Neural progenitor cell (in vitro differentiated cells): Measurements from ENCODE around the gene CAVIN2.

Experiments
- EZH2 ChIP-seq: fragments of 200-600 bp; sonication (generic); IDR thresholded peaks from 2 replicates; pipeline ENCODE4 v1.6.1; 2017; ENCODE audit warnings: antibody characterized with exemption, mild to moderate bottlenecking, moderate library complexity
- EZH2phosphoT487 ChIP-seq: fragments of 200-600 bp; sonication (generic); IDR thresholded peaks from 2 replicates; pipeline ENCODE4 v1.6.1; 2017; ENCODE audit warnings: antibody characterized with exemption
- TF ChIP-seq, protein P1 (sequence below): fragments of 200-600 bp; sonication (generic); IDR thresholded peaks from 2 replicates; pipeline ENCODE4 v1.5.1; 2017; ENCODE audit warnings: antibody characterized with exemption, mild to moderate bottlenecking

DNA sequence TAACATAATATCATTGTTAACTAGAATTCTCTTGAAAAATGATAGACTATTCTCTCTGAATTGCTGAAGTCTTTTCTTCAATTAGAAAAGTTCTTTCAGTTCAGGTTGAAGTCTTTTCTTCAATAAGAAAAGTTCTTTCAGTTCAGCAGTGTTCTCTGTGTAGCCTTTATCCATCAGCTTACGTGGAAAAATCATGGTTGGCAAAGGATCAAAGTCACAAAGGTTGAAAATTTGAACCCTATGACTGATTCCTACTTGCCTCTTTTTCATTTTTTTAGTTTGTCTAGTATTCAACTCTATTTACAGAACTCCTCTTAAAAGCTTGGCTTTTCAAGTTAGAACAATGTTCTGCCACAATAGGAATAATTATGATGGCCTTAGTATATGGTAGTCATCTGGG is 25.8 kb downstream of the CAVIN2 start:
- TF ChIP-seq, protein P1, sequence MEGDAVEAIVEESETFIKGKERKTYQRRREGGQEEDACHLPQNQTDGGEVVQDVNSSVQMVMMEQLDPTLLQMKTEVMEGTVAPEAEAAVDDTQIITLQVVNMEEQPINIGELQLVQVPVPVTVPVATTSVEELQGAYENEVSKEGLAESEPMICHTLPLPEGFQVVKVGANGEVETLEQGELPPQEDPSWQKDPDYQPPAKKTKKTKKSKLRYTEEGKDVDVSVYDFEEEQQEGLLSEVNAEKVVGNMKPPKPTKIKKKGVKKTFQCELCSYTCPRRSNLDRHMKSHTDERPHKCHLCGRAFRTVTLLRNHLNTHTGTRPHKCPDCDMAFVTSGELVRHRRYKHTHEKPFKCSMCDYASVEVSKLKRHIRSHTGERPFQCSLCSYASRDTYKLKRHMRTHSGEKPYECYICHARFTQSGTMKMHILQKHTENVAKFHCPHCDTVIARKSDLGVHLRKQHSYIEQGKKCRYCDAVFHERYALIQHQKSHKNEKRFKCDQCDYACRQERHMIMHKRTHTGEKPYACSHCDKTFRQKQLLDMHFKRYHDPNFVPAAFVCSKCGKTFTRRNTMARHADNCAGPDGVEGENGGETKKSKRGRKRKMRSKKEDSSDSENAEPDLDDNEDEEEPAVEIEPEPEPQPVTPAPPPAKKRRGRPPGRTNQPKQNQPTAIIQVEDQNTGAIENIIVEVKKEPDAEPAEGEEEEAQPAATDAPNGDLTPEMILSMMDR = no peak
- TF ChIP-seq EZH2 (no peak), EZH2phosphoT487 (no peak)
